PC-9 (cell line): Measurements from ENCODE around the gene LRGUK. TPM values are rescaled to one million over a fixed set of nuclear protein-coding genes. Genes with fewer than 3 reads are reported as not detected.

Experiments
- BruUV-seq: library from RNA; stranded (reverse); fragments of 400-500 nt; replicated peaks from 2 replicates; lab custom pipeline; 2021; lab: Mats Ljungman, UMichigan
- CTCF ChIA-PET: fragments of 300-600 bp; sonication (Branson Sonifier 250); formaldehyde crosslinking; loops from one replicate; lab custom pipeline; 2022; ENCODE audit warnings: antibody characterized with exemption; lab: Charles Lee
- POLR2A ChIA-PET: fragments of 300-600 bp; sonication (Branson Sonifier 250); formaldehyde crosslinking; loops from one replicate; lab custom pipeline; 2022; ENCODE audit warnings: antibody characterized with exemption; ENCODE audit not compliant: unreplicated experiment; lab: Charles Lee
- DNase-seq, 2 experiments: peaks; one replicate each; pipeline versions ENCODE4 v3.0.0 to v3.0.0-alpha.2; 2015 to 2022; ENCODE audit warnings: mixed read lengths in 1 of 2
- H2AFZ ChIP-seq: fragments of 200-600 bp; sonication (generic); 2 replicates; pipeline ENCODE4 v1.8.1; 2017; ENCODE audit warnings: antibody characterized with exemption
- H3F3A ChIP-seq: fragments of 200-600 bp; sonication (generic); 2 replicates; pipeline ENCODE4 v1.8.1; 2017; ENCODE audit warnings: antibody characterized with exemption, mild to moderate bottlenecking, low read depth; ENCODE audit not compliant: insufficient read depth
- H3K27ac ChIP-seq: fragments of 200-600 bp; sonication (generic); 2 replicates; pipeline ENCODE4 v1.6.1; 2016; ENCODE audit warnings: mixed run types
- H3K27me3 ChIP-seq: fragments of 200-600 bp; sonication (generic); 2 replicates; pipeline ENCODE4 v1.6.1; 2016; ENCODE audit warnings: low read depth, mixed run types; ENCODE audit not compliant: insufficient read depth
- H3K36me3 ChIP-seq: fragments of 200-600 bp; sonication (generic); 2 replicates; pipeline ENCODE4 v1.6.1; 2016; ENCODE audit warnings: low read depth, mixed run types
- H3K4me1 ChIP-seq: fragments of 200-600 bp; sonication (generic); replicated peaks from 2 replicates; pipeline ENCODE4 v1.6.1; 2016; ENCODE audit warnings: mixed run types; ENCODE audit not compliant: insufficient read depth
- H3K4me2 ChIP-seq: fragments of 200-600 bp; sonication (generic); 2 replicates; pipeline ENCODE4 v1.6.1; 2017; ENCODE audit warnings: mixed run types
- H3K4me3 ChIP-seq: fragments of 200-600 bp; sonication (generic); 2 replicates; pipeline ENCODE4 v1.6.1; 2016; ENCODE audit warnings: mixed run types
- H3K79me2 ChIP-seq: fragments of 200-600 bp; sonication (generic); 2 replicates; pipeline ENCODE4 v1.6.1; 2017; ENCODE audit warnings: low read depth, mixed run types
- H3K9me2 ChIP-seq: fragments of 200-600 bp; sonication (generic); 2 replicates; pipeline ENCODE4 v1.8.1; 2017; ENCODE audit warnings: mild to moderate bottlenecking; ENCODE audit not compliant: insufficient read depth
- H3K9me3 ChIP-seq: fragments of 200-600 bp; sonication (generic); 2 replicates; pipeline ENCODE4 v1.8.1; 2016; ENCODE audit warnings: low read depth; ENCODE audit not compliant: insufficient read depth
- H4K20me1 ChIP-seq: fragments of 200-600 bp; sonication (generic); 2 replicates; pipeline ENCODE4 v1.8.1; 2017; ENCODE audit not compliant: insufficient read depth
- CTCF ChIP-seq: fragments of 200-600 bp; sonication (generic); conservative IDR thresholded peaks from 2 replicates; pipeline ENCODE4 v1.6.1; 2017; ENCODE audit warnings: mixed run types, antibody characterized with exemption, mild to moderate bottlenecking, moderate library complexity
- EZH2 ChIP-seq: fragments of 200-600 bp; sonication (generic); IDR thresholded peaks from 2 replicates; pipeline ENCODE4 v1.8.0; 2017; ENCODE audit warnings: antibody characterized with exemption, low read depth
- intact Hi-C: fragments of 100-400 bp; cut with micrococcal nuclease; formaldehyde crosslinking; loops from one replicate; pipeline ENCODE4 v1.10.0; 2022; ENCODE audit not compliant: unreplicated experiment
- total RNA-seq: library from RNA; stranded (reverse); gene quantifications from 2 replicates; pipeline ENCODE4 v1.2.3, GENCODE V29; 2021

Gene LRGUK
- total RNA-seq, 1 experiment from 2014 or later: 2.3 TPM

GRCh38 chr7:134262322-134262721 lies 135.2 kb downstream of the LRGUK start:
- TF ChIP-seq EZH2 (no peak), CTCF (no peak)
- CTCF ChIA-PET: no interaction called here
- intact Hi-C loops: no loop called here
- BruUV-seq: no TSS peak
- Histone ChIP-seq H3K79me2 (no peaks in the 10 kb centered on the region), H3F3A (no peaks in the 10 kb centered on the region), H4K20me1 (no peaks in the 10 kb centered on the region), H3K9me2 (no peaks in the 10 kb centered on the region), H2AFZ (no peak overlapping the region), H3K4me1 (no peaks in the 10 kb centered on the region), H3K27ac (no peak overlapping the region), H3K36me3 (no peaks in the 10 kb centered on the region), H3K4me2 (no peak overlapping the region), H3K4me3 (no peak overlapping the region), H3K27me3 (no peaks in the 10 kb centered on the region), H3K9me3 (no peaks in the 10 kb centered on the region; the same call in 1 of the 2 replicates)
- no peak for DNase-seq
- POLR2A ChIA-PET: no interaction called here

GRCh38 chr7:134276951-134277350 lies 149.8 kb downstream of the LRGUK start:
- H3K27ac ChIP-seq: no peak overlapping the region

GRCh38 chr7:134278502-134279153 lies 151.5 kb downstream of the LRGUK start:
- no peak overlapping the region for H2AFZ ChIP-seq
- H3K36me3 ChIP-seq: no peaks in the 10 kb centered on the region
- no peak overlapping the region for H3K27ac ChIP-seq
- H4K20me1 ChIP-seq: no peaks in the 10 kb centered on the region
- H3K4me2 ChIP-seq: no peak overlapping the region
- TF ChIP-seq EZH2 (no peak), CTCF (no peak)
- no TSS peak for BruUV-seq
- H3K9me2 ChIP-seq: no peaks in the 10 kb centered on the region
- intact Hi-C loops: no loop called here
- H3K9me3 ChIP-seq: no peaks in the 10 kb centered on the region
- ChIA-PET POLR2A (no interaction called here), CTCF (no interaction called here)
- H3F3A ChIP-seq: no peaks in the 10 kb centered on the region
- DNase-seq: no peak
- H3K27me3 ChIP-seq: no peaks in the 10 kb centered on the region
- H3K4me1 ChIP-seq: no peaks in the 10 kb centered on the region
- no peaks in the 10 kb centered on the region for H3K79me2 ChIP-seq
- H3K4me3 ChIP-seq: no peak overlapping the region

More at GRCh38 chr7:134276951-134277350, 149.8 kb downstream of the LRGUK start:
- no peaks in the 10 kb centered on the region for H3K9me3 ChIP-seq
- intact Hi-C loops: no loop called here
- no peaks in the 10 kb centered on the region for H3F3A ChIP-seq
- DNase-seq: no peak
- ChIA-PET CTCF (interaction anchor here (0.6 kb wide), 1 partner anchor 474 kb away, joined by 8 read pairs; no protein-coding TSS in a partner anchor), POLR2A (no interaction called here)
- H3K9me2 ChIP-seq: no peaks in the 10 kb centered on the region
- BruUV-seq: no TSS peak
- no peak overlapping the region for H3K4me2 ChIP-seq
- H3K27me3 ChIP-seq: no peaks in the 10 kb centered on the region
- no peak overlapping the region for H3K4me3 ChIP-seq
- no peaks in the 10 kb centered on the region for H3K79me2 ChIP-seq
- no peak overlapping the region for H2AFZ ChIP-seq
- H4K20me1 ChIP-seq: no peaks in the 10 kb centered on the region
- no peaks in the 10 kb centered on the region for H3K4me1 ChIP-seq
- H3K36me3 ChIP-seq: no peaks in the 10 kb centered on the region
- TF ChIP-seq CTCF (no peak), EZH2 (no peak)
